Smooth muscle cell (in vitro differentiated cells): ENCODE data around the gene TMEM39A. TPM values are rescaled to one million over a fixed set of nuclear protein-coding genes. Genes with fewer than 3 reads are reported as not detected.

Experiments used
- DNase-seq: peaks from one replicate; lab custom pipeline; 2025; ENCODE audit not compliant: unreplicated experiment; lab: John Stamatoyannopoulos, UW
- H2AFZ ChIP-seq: fragments of 200-600 bp; sonication (generic); 2 replicates; pipeline ENCODE4 v1.6.0; 2016; ENCODE audit warnings: antibody characterized with exemption, low read depth, mild to moderate bottlenecking
- H3F3A ChIP-seq: fragments of 200-600 bp; sonication (generic); 2 replicates; pipeline ENCODE4 v1.6.0; 2017; ENCODE audit warnings: antibody characterized with exemption, low read depth
- H3K27ac ChIP-seq: fragments of 200-600 bp; sonication (generic); 2 replicates; pipeline ENCODE4 v1.5.1; 2016; ENCODE audit warnings: low read depth, mild to moderate bottlenecking
- H3K27me3 ChIP-seq: fragments of 200-600 bp; sonication (generic); 2 replicates; pipeline ENCODE4 v1.6.1; 2016; ENCODE audit warnings: low read depth, mild to moderate bottlenecking
- H3K36me3 ChIP-seq: fragments of 200-600 bp; sonication (generic); 2 replicates; pipeline ENCODE4 v1.5.1; 2016; ENCODE audit warnings: low read depth
- H3K4me1 ChIP-seq: fragments of 200-600 bp; sonication (generic); 2 replicates; pipeline ENCODE4 v1.5.1; 2016; ENCODE audit warnings: low read depth
- H3K4me2 ChIP-seq: fragments of 200-600 bp; sonication (generic); 2 replicates; pipeline ENCODE4 v1.6.0; 2016; ENCODE audit warnings: mild to moderate bottlenecking
- H3K4me3 ChIP-seq: fragments of 200-600 bp; sonication (generic); 2 replicates; pipeline ENCODE4 v1.5.1; 2016; ENCODE audit warnings: mild to moderate bottlenecking
- H3K79me2 ChIP-seq: fragments of 200-600 bp; sonication (generic); 2 replicates; pipeline ENCODE4 v1.6.0; 2016; ENCODE audit warnings: low read depth, mild to moderate bottlenecking
- H3K9ac ChIP-seq: fragments of 200-600 bp; sonication (generic); 2 replicates; pipeline ENCODE4 v1.6.0; 2016; ENCODE audit warnings: low read depth
- H3K9me3 ChIP-seq: fragments of 200-600 bp; sonication (generic); replicated peaks from 2 replicates; pipeline ENCODE4 v1.5.1; 2016; ENCODE audit warnings: low read depth
- H4K20me1 ChIP-seq: fragments of 200-600 bp; sonication (generic); 2 replicates; pipeline ENCODE4 v1.6.0; 2016; ENCODE audit warnings: low read depth
- WGBS: methylation state at CpG from one replicate; pipeline ENCODE4 v1.1.7; 2016; ENCODE audit warnings: low lambda C conversion rate; 5-methylcytosine and 5-hydroxymethylcytosine counted together
- polyA plus RNA-seq: library from polyadenylated mRNA; unstranded; fragments of >200 nt; fragmentation: Nextera tagmentation; extraction: Ambion mirVana; gene quantifications from 2 replicates; pipeline ENCODE4 v1.2.1, GENCODE V29; 2016
- total RNA-seq: library from RNA; depleted of rRNA; stranded (reverse); fragments of >200 nt; gene quantifications from 2 replicates; pipeline ENCODE4 v1.2.3, GENCODE V29; 2014
- TF ChIP-seq, protein P1 (sequence below): fragments of 200-600 bp; sonication (generic); IDR thresholded peaks from 2 replicates; pipeline ENCODE4 v1.5.1; 2017; ENCODE audit warnings: borderline replicate concordance, mild to moderate bottlenecking, antibody characterized with exemption; ENCODE audit not compliant: insufficient read depth, poor library complexity, severe bottlenecking

TMEM39A gene
- total and polyA plus RNA-seq, 2 experiments from 2014 or later: 64.6 to 79.2 TPM

DNA sequence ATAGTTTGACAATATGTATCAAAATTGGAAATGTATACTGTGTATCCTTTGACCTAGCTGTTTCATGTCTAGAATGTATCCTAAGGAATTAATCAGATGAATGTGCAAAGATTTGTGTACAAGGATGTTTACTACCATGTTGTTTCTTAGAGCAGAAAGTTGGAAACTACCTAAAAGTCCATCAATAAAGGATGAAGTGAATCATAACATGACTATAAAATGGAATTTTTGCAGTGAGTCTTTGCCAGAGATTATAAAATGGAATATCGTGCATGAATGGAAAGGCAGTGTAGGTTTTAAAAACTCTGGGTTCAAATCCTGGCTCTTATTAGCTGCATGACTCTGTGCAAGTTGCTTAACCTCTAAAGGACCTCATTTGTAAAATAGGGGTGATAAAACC lies 19.7 kb upstream of the TMEM39A start:
- Histone ChIP-seq H3K4me3 (no peak overlapping the region), H3K79me2 (no peaks in the 10 kb centered on the region), H2AFZ (no peak overlapping the region), H3K4me1 (no peaks in the 10 kb centered on the region), H3K27ac (no peak overlapping the region), H3K9me3 (no peaks in the 10 kb centered on the region), H3K36me3 (no peaks in the 10 kb centered on the region), H3F3A (no peaks in the 10 kb centered on the region), H3K9ac (no peak overlapping the region), H3K27me3 (no peaks in the 10 kb centered on the region), H3K4me2 (no peak overlapping the region), H4K20me1 (no peaks in the 10 kb centered on the region)
- TF ChIP-seq, protein P1, sequence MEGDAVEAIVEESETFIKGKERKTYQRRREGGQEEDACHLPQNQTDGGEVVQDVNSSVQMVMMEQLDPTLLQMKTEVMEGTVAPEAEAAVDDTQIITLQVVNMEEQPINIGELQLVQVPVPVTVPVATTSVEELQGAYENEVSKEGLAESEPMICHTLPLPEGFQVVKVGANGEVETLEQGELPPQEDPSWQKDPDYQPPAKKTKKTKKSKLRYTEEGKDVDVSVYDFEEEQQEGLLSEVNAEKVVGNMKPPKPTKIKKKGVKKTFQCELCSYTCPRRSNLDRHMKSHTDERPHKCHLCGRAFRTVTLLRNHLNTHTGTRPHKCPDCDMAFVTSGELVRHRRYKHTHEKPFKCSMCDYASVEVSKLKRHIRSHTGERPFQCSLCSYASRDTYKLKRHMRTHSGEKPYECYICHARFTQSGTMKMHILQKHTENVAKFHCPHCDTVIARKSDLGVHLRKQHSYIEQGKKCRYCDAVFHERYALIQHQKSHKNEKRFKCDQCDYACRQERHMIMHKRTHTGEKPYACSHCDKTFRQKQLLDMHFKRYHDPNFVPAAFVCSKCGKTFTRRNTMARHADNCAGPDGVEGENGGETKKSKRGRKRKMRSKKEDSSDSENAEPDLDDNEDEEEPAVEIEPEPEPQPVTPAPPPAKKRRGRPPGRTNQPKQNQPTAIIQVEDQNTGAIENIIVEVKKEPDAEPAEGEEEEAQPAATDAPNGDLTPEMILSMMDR: no peak
- WGBS: 96% methylated on average over 1 of the region's 1 CpG
- no peak for DNase-seq

DNA sequence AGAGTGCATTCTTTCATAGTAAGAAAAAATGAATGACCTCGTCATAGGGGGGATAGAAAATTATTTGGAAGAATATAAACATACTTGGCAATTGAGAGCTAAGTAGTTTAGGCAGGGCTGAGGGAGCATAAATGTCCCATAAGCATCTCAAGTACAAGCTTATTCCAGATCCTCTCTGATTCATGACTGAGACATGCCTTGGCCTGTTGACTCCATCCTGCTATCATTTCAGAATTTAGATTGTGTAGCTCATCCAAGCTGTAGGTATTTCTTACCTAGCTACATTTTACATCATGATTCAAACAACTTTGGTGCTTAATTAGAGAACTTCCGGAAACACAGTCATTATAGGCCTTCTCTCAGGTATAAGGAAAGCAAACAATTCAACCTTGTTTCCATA lies 17.7 kb upstream of the TMEM39A start:
- WGBS: 89% methylated on average over 2 of the region's 2 CpGs
- TF ChIP-seq, protein P1: no peak
- H3K27ac ChIP-seq: peak overlapping the region; percentile 59
- no peak overlapping the region for H3K9ac ChIP-seq
- DNase-seq: no peak
- H3K9me3 ChIP-seq: no peaks in the 10 kb centered on the region
- no peak overlapping the region for H2AFZ ChIP-seq
- no peaks in the 10 kb centered on the region for H3K4me1 ChIP-seq
- no peaks in the 10 kb centered on the region for H3F3A ChIP-seq
- H3K27me3 ChIP-seq: no peaks in the 10 kb centered on the region
- no peak overlapping the region for H3K4me3 ChIP-seq
- H3K79me2 ChIP-seq: no peaks in the 10 kb centered on the region
- H3K4me2 ChIP-seq: no peak overlapping the region
- no peaks in the 10 kb centered on the region for H4K20me1 ChIP-seq
- H3K36me3 ChIP-seq: no peaks in the 10 kb centered on the region

DNA sequence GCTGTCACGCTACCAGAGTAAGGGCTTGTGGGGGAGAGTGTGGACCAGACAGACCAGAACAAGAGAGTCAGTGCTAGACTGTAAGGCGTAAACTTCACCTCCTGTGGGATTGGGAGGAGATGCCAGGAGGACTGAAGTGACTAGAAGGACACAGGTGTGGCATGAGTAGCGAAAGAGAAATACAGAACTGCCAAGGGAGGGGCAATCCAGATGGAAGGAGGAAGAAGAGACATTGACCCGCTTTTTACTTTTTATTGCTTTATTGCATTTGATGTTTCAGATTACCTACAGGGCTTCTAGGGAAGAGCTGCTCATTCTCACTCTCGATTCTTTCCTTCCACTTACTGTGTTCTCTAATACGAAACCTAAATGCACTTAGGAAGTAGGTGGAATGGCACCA lies 7.5 kb upstream of the TMEM39A start:
- H3K9ac ChIP-seq: no peak overlapping the region
- no peak overlapping the region for H2AFZ ChIP-seq
- H3K4me2 ChIP-seq: no peak overlapping the region
- no peaks in the 10 kb centered on the region for H3K27me3 ChIP-seq
- peaks cover 11% of the 10 kb centered on the region for H3K4me1 ChIP-seq
- no peaks in the 10 kb centered on the region for H3F3A ChIP-seq
- H3K9me3 ChIP-seq: no peaks in the 10 kb centered on the region
- no peak for DNase-seq
- peaks cover 4% of the 10 kb centered on the region for H3K79me2 ChIP-seq
- no peaks in the 10 kb centered on the region for H3K36me3 ChIP-seq
- H4K20me1 ChIP-seq: no peaks in the 10 kb centered on the region
- no peak overlapping the region for H3K4me3 ChIP-seq
- WGBS: 98% methylated on average over 6 of the region's 6 CpGs
- no peak overlapping the region for H3K27ac ChIP-seq
- TF ChIP-seq, protein P1: no peak

DNA sequence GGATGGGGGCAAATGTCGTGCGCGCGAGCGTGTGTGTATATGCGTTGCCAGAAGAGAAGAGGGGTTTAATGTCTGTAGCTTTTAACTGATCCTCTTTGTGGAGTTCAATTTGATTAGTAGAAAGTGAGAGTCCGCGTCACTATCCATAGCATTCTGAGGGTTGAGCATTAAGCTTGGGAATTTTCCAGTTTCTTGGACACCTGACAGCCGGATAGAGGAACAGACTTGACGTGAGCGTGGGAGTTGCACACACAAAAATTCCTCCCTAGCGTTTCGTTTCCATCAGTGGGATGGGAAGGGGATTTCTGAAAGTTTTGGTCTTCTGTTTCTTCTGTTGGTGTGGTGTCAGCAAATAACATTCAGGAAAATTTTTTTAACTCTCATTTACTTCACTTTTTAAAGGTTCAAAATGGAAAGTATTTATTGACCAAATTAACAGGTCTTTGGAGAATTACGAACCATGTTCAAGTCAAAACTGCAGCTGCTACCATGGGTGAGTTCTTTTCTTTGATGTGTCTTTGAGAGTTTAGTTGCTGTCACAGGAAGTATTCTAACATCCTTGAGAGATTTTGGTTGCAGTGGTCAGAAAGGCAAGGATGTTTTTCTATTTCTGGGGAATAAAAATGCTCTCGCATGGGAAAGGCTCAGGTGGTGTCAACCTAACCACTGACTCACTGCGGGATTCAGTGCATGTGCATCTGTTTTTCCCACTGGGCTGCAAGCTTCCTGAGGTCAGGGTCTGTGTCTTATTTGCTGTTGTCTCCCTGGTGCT lies 6.2 kb upstream of the TMEM39A start:
- Histone ChIP-seq H4K20me1 (no peaks in the 10 kb centered on the region), H2AFZ (peak overlapping the region; percentile 96), H3K27ac (no peak overlapping the region), H3K9ac (peak overlapping the region; percentile 80), H3F3A (no peaks in the 10 kb centered on the region), H3K79me2 (peaks cover 4% of the 10 kb centered on the region), H3K4me2 (peak overlapping the region; percentile 88), H3K36me3 (no peaks in the 10 kb centered on the region), H3K9me3 (no peaks in the 10 kb centered on the region), H3K27me3 (no peaks in the 10 kb centered on the region), H3K4me1 (peaks cover 11% of the 10 kb centered on the region), H3K4me3 (peak overlapping the region; percentile 88)
- TF ChIP-seq, protein P1: no peak
- 15% methylated on average over 16 of the region's 16 CpGs for WGBS
- no peak for DNase-seq
